HG02623 (cell line): Measurements from ENCODE around the gene FNBP1.
"Not testable (repeated sequence)": the region's sequence is repeated elsewhere in the genome, so short reads cannot be mapped to it uniquely, and the experiment has no call there.

Experiments
- ATAC-seq: cut with Tn5 transposase; IDR thresholded peaks from one replicate; pipeline ENCODE4 v1.9.1; 2021; ENCODE audit warnings: moderate library complexity; ENCODE audit not compliant: unreplicated experiment

Gene FNBP1

DNA sequence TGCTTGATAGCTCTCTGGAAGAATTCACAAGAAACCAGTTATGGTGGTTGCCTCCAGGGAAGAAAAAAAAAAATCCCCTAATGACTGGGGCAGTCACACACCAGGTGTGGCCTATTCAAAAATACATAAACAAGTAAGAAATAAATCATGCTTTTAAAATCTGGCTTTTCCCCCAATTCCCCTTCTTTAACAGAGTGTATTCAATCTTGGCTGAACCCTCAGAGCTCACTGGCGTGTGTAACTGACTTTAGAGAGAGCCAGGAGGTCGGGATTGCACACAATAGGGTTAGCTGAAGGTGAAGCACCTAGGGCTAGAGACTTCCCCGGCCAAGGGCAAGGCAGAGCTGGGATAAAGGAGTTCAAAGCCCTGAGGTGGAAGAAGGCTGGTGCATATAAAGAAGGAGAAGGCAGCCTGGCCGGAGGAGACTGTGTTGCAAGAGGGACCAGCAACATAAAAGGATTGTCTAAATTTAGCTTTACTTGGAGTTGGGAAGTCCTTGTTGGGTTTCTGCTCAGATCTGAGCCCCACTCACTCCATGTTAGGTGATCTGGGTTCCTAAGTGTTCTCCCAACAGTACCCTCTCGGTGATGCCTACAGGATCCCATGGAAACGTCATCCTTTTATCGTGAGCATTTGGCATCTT is 19.7 kb downstream of the FNBP1 start:
- ATAC-seq: no peak

DNA sequence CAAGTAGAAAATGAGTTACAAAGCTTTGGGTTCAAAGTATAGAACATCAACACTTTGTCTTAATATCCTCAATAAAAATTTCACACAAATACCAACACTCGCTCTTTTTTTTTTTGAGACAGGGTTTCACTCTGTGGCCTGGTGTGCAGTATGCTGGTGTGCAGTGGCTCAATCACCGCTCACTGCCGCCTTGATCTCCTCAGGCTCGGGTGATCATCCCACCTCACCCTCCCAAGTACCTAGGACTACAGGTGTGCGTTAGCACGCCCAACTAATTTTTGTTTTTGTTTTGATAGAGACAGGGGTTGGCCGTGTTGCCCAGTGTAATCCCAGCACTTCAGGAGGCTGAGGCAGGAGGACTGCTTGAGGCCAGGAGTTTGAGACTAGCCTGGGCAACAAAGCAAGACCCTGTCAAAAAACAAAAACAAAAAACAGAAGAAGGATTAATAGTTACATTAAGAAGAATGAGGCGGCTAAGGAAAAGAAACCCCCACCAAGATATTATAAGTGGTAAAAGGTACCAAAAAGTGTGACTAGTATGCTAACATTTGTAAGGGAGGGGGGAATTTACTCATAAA is 20.3 kb downstream of the FNBP1 start:
- ATAC-seq: no peak

DNA sequence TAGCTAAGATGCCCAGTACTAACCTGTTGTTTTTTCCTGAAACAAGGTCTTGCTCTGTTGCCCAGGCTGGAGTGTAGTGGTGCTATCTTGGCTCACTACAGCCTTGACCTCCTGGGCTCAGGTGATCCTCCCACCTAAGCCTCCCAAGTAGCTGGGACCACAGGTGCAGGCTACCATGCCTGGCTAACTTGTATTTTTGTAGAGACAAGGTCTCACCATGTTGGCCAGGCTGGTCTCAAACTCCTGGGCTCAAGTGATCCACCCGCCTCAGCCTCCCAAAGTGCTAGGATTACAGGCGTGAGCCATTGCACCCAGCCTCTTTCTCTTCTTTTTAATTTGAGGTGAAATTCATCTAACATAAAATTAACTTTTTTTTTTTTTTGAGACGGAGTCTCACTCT is 21.1 kb downstream of the FNBP1 start:
- not testable (repeated sequence) for ATAC-seq

DNA sequence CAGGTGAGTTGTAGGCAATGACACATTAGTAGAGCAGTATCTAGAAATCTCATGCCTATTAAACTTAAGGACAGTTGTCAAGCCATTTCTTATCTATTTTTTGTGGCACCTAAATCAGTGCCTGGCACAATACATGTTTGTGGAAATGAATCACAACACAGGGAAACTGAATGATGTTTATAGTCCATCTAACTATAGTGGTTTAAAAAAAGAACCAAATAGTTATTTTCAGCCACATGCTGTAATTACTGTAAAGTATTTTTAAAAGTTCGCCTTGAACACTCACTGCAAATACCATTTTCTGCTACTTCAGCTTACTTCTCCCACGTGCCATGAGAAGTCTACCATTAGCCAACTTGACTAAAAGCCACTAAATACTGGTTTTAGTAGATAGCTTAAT is 21.9 kb downstream of the FNBP1 start:
- no peak for ATAC-seq

DNA sequence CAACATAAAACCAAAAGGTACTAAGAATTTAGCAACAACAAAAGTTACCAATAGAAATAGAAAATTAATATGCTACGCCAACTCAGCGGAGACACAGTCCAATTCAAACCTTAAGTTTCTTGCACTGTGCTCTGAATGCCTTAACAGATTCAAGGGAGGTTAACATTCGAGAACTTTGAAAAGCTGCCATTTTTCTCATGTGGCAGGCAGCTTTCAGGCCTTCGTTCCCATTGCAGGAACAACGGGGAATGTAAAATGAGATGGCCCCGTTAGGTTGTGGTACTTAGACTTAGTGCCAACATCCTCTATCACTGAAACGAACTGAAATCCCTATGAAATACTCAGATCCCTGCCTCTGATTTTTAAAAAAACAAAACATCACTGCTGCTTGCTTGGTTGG is 22.4 kb downstream of the FNBP1 start:
- no peak for ATAC-seq

DNA sequence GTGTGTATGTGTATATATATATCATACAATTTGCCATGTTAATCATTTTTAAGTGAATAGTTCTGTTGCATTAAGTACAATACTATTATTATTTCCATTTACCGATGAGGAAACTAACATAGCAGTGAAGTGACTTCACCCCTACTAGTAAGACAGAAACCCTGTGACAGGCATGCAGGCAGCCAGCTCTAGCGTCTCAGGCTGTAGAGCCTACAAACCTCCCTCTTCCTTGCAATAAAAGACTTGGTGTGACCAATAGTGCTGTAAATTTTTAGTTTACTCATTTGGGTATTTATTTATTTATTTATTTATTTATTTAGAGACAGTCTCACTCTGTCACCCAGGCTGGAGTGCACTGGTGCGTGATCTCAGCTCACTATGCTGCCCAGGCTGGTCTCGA is 24.7 kb downstream of the FNBP1 start:
- ATAC-seq: no peak

DNA sequence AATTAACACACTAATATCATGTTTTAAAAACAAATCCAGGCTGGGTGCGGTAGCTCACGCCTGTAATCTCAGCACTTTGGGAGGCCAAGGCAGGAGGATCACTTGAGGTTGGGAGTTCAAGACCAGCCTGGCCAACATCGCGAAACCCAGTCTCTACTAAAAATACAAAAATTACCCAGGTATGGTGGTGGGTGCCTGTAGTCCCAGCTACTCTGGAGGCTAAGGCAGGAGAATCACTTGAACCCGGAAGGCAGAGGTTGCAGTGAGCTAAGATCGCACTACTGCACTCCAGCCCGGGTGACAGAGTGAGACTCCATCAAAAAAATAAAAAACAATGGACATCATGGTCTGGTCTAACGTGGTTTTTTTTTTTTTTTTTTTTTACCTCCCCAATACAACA is 25.5 kb downstream of the FNBP1 start:
- ATAC-seq: not testable (repeated sequence)

DNA sequence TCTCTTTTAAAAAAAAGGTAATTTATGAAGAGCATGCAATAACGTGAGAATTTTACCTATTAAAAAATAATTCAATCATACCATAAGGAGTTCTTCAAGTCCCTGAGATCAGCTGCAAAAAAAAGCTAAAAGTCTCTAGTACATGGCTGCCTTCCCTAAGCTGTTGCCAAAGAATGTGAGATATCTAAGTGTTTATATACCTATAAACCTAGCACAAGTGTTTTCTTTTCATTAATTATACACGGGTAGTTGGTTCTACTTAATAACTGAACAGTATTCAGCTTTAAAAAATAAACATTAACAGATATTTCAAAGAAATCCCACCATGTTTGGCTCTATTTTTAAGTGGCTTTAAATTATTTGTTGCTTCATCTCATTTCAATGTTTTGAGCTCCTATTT is 25.9 kb downstream of the FNBP1 start:
- ATAC-seq: no peak

DNA sequence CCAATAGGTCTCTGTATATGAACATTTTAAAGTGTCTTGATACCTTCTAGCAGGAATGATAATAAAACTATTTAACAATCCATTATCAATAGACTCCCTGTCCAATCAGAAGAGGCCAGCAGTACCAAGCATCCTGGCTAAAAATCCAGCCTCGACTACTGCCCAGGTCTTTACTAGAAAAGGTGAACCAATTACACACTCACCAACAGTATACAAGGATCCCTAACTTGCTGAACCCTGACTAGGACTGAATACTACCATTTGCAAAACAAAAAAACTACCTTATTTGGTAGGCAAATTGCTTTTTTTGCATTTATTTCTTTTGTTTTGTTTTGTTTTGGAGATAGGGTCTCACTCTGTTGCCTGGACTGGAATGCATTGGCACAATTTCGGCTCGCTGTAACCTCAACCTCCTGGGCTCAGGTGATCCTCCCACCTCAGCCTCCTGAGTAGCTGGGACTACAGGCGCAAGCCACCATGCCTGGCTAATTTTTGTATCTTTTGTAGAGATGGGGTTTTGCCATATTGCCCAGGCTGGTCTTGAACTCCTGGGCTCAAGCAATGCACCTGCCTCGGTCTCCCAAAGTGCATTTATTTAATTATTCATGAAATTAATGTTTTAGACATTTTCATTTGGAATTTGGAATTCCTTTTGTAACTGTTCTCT is 27.5 kb downstream of the FNBP1 start:
- ATAC-seq: no peak

DNA sequence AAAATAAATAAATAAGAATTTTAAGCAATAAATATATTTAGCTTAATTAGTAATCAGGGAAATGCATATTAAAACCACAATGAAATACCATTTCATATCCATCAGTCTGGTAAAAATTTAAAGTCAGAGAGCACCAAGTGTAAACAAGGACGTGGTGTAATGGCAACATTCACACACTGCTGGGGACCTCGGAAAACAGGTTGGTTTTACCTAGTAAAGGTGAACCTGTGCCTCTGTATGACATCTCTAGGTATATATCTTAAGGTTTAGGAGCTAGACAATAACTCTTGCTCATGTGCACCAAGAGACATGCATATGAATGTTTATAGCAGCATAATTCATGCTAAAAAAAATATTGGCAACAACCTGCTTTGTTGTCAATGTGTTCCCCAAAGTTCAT is 29.7 kb downstream of the FNBP1 start:
- no peak for ATAC-seq

DNA sequence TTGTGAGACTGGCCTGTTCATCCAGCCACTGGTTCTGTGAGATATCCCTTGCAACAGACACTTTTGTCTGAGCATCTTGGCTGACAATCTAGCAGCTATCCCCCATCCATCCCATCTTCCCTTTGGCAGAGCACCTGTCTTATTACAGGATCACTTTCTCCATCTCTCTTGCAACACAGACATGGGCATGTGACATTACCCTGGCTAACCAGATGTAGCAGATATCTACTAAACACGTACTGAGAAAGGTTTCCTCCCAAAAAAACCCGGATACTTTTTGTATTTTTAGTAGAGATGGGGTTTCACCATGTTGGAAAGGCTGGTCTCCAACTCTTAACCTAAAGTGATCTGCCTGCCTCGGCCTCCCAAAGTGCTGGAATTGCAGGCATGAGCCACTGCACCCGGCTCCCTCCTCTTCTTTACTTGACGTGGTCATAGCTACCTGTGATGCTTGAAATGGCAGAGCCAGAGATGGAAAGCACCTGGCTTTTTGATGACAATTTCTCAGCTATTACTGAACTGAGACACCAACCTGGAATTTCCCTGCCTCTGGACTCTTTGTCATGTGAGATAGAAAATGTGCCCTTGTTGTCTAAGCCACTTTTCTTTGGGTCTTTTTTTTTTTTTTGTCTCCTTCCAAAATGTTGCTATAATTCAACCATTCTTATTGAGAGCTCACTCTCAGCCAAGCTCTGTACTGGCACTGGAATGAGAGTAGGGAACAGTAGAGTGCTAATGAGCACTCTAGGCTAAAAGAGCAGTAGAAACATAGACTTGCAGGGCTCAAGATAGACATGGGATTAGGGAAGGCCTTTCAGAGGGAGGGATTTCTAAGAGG is 32.6 kb downstream of the FNBP1 start:
- no peak for ATAC-seq

DNA sequence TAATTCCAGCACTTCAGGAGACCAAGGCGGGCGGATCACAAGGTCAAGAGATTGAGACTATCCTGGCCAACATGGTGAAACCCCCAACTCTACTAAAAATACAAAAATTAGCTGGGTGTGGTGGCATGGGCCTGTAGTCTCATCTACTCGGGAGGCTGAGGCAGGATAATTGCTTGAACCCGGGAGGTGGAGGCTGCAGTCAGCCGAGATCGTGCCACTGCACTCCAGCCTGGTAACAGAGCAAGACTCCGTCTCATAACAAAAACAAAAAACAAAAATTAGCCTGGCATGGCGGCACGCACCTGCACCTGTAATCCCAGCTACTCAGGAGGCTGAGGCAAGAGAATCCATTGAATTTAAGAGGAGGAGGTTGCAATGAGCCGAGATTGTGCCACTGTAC is 33.4 kb downstream of the FNBP1 start:
- not testable (repeated sequence) for ATAC-seq

DNA sequence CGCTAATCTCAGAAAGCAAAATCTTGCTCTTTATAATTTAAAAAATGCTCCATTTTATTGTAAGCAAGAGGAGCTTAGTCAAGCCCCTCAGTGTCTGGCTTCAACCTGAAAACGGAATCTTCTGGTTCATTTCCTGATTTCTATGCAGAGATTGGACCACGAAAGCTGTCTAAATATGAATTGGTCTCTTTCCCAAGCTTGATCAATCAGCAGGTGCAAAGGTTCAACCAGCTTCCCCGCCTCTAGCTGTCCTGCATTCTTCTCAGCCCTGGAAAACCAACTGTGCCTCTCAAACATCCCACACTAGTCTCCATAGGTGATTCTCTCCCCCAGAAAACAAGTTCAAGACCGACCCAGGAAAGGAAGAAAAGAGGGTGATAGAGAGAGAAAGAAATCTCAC is 34.5 kb downstream of the FNBP1 start:
- ATAC-seq: no peak

DNA sequence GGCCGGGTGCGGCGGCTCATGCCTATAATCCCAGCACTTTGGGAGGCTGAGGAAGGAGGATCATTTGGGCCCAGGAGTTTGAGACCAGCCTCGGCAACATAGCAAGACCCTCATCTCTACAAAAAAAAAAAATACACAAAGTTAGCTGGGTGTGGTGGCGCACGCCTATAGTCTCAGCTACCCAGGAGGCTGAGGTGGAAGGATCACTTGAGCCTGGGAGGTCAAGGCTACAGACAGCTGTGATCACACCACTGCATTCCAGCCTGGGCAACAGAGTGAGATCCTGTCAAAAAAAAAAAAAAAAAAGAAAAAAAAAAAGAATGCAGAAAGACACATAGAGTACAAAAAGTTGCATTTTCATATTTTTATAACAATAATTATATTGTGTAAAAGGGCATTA is 36.0 kb downstream of the FNBP1 start:
- ATAC-seq: not testable (repeated sequence)

DNA sequence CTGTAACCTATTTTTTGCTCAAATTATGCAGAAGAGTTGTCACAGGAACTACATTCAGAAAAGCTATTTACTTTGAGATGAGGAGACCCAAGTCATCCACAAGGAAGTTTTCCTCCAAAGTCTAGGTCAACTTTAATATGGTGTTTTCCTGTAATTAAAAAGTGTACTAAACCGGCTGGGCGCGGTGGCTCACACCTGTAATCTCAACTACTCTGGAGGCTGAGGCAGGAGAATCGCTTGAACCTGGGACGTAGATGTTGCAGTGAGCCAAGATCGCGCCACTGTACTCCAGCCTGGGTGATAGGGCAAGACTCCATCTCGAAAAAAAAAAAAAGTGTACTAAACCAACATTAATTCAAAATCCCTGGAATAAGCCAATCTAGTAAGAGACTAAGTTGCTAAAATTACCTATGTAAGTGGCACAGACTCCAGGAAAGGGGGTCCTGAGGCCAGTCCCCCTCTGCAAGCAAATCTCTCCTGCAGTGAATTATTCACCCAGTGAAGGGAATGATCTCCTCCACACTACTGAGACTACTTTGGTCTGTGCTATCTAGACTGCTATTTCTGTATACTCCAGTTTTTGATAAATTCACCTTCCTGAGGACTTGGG is 38.9 kb downstream of the FNBP1 start:
- ATAC-seq: no peak

DNA sequence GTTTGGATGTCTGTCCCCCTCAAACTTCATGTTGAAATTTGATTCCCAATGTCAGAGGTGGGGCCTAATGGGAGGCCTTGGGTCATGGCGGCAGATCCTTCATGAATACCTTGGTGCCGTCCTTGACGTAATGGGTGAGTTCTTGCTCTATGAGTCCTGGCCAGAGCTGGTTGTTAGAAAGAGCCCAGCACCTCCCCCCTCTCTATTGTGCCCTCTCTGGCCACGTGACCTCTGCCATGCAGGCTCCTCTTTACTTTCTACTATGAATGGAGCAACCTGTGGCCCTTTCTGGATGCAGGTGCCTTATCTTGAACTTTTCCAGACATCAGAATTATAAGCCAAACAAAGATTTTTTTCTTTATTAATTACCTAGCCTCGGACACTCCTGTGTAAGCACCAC is 40.7 kb downstream of the FNBP1 start:
- no peak for ATAC-seq

DNA sequence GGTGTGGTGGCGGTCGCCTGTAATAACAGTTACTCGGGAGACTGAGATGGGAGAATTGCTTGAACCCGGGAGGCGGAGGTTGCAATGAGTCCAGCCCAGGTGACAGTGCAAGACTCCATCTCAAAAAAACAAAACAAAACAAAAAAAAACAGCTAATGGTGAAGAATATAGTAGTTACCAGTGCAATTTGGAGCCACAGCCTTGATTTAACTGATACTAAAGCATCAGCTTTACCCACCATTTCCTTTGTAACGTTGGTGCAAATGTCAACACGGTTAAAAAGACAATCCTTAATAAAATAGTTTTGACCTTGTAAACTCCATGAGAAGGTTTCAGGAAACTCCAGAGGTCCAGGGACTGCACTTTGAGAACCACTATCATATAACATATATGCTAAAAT is 41.8 kb downstream of the FNBP1 start:
- no peak for ATAC-seq

DNA sequence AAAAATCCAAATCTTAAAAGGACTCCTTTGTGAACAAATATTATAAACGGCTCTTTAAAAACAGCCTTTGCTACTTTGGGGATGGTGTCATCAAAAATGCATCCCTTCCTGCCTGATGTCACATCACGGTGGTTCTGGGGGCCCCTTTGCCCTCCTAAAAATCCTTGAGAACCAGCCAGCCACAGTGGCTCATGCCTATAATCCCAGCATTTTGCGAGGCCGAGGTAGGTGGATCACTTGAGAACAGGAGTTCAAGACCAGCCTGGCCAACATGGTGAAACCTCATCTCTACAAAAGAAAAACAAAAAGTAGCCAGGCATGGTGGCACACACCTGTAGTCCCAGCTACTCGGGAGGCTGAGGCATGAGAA is 43.9 kb downstream of the FNBP1 start:
- ATAC-seq: no peak

DNA sequence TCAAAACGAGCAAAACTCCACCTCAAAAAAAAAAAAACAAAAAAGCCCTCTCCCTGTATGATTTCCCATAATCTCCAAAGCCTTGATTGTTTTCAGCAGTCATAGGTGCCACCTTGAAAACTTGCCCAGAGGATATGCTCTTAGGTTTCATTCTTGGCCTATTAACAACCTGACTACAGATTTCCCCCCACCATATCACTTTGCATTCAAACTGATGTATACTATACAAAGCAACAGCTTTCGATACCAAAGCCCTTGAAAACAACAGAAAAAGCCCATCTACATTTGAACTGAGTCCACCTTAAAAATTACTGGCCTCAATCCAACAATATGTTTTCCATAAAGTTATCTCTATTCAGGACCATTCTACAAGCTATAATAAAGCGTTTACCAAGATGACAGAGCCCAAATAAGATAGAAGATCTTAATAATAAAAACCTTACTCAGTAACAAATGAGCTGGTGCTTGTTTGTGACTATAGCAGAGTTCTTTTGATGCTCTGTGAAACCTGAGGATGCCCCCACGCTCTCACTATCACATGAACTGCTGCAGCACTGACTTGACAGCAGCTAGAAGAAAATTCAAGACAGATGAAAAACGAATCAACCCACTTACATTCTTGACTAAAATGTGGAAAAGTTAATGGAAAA is 44.4 kb downstream of the FNBP1 start:
- no peak for ATAC-seq

DNA sequence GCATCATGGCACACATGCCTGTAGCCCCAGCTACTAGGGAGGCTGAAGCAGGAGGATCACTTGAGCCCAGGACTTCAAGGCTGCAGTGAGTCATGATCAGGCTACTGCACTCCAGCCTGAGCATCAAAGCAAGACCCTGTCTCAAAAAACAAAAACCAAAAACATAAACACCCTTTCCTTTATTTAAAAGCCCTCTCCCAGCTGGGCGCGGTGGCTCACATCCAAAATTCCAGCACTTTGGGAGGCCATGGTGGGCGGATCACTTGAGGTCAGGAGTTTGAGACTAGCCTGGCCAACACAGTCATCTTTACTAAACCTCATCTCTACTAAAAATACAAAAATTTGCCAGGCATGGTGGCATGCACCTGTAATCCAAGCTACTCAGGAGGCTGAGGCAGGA is 45.3 kb downstream of the FNBP1 start:
- not testable (repeated sequence) for ATAC-seq
